HEK293 (cell line): ENCODE data around the gene BICD2.

Experiments
- CTCF ChIA-PET: fragments of 350-600 bp; formaldehyde crosslinking; extraction: SDS; loops from one replicate; lab custom pipeline; 2021; ENCODE audit warnings: antibody characterized with exemption; lab: Yijun Ruan, JAX
- POLR2A ChIA-PET: fragments of 300-600 bp; formaldehyde crosslinking; extraction: SDS; loops from one replicate; lab custom pipeline; 2020; ENCODE audit warnings: antibody characterized with exemption, inconsistent platforms; lab: Yijun Ruan, JAX
- H3K27ac ChIP-seq: fragments of 200-500 bp; sonication (Bioruptor generic); 2 replicates; pipeline ENCODE4 v1.5.1; 2014; ENCODE audit warnings: low read depth, low read length, control low read depth, inconsistent platforms; ENCODE audit errors: extremely low read depth
- H3K36me3 ChIP-seq, 2 experiments: fragments of 200-500 bp in 1 of 2; sonication (Bioruptor generic) in 1 of 2; 1 replicate in 1 of 2; 2 replicates in 1 of 2; pipeline ENCODE4 v1.5.1; 2014 to 2017; ENCODE audit warnings: inconsistent platforms in 2 of 2, low read length in 2 of 2; ENCODE audit not compliant: control insufficient read depth in 2 of 2, insufficient read depth in 1 of 2
- H3K4me1 ChIP-seq: fragments of 200-500 bp; sonication (Bioruptor generic); 2 replicates; pipeline ENCODE4 v1.5.1; 2014; ENCODE audit warnings: mild to moderate bottlenecking, low read length, inconsistent platforms; ENCODE audit not compliant: control insufficient read depth, insufficient read depth
- H3K4me3 ChIP-seq: 2 replicates; pipeline ENCODE4 v1.5.1; 2011; ENCODE audit warnings: low read depth, mild to moderate bottlenecking, control low read depth, low read length, moderate library complexity
- H3K9me3 ChIP-seq: fragments of 200-500 bp; sonication (Bioruptor generic); 2 replicates; pipeline ENCODE4 v1.5.1; 2014; ENCODE audit warnings: low read depth, low read length, inconsistent platforms; ENCODE audit not compliant: control insufficient read depth, insufficient read depth
- AEBP2 ChIP-seq: fragments of 450-650 bp; formaldehyde crosslinking; IDR thresholded peaks from 2 replicates; pipeline ENCODE4 v1.5.1; 2016; ENCODE audit warnings: missing biosample characterization, missing genetic modification characterization, borderline replicate concordance
- HOXA7 ChIP-seq: sonication (generic); formaldehyde crosslinking; IDR thresholded peaks from 2 replicates; pipeline ENCODE4 v1.8.1; 2022; ENCODE audit warnings: missing genetic modification reagents, borderline replicate concordance
- KLF10 ChIP-seq: fragments of 450-650 bp; IDR thresholded peaks from 2 replicates; pipeline ENCODE4 v1.5.1; 2018; ENCODE audit warnings: missing biosample characterization, mild to moderate bottlenecking, missing genetic modification characterization
- SP2 ChIP-seq: fragments of 450-650 bp; formaldehyde crosslinking; IDR thresholded peaks from 2 replicates; pipeline ENCODE4 v1.5.1; 2016; ENCODE audit warnings: missing biosample characterization, missing genetic modification characterization
- ZFHX2 ChIP-seq: fragments of 450-650 bp; formaldehyde crosslinking; conservative IDR thresholded peaks from 2 replicates; pipeline ENCODE4 v1.5.1; 2016; ENCODE audit warnings: missing biosample characterization, missing genetic modification characterization
- ZNF112 ChIP-seq: fragments of 450-650 bp; formaldehyde crosslinking; IDR thresholded peaks from 2 replicates; pipeline ENCODE4 v1.5.0; 2017; ENCODE audit warnings: missing biosample characterization, missing genetic modification characterization
- ZNF214 ChIP-seq: fragments of 450-650 bp; formaldehyde crosslinking; IDR thresholded peaks from 2 replicates; pipeline ENCODE4 v1.5.1; 2017; ENCODE audit warnings: missing biosample characterization, mild to moderate bottlenecking, missing genetic modification characterization, borderline replicate concordance
- ZNF292 ChIP-seq: fragments of 450-650 bp; formaldehyde crosslinking; IDR thresholded peaks from 2 replicates; pipeline ENCODE4 v1.5.1; 2016; ENCODE audit warnings: low read depth, missing biosample characterization, missing genetic modification characterization, borderline replicate concordance
- ZNF624 ChIP-seq: fragments of 450-650 bp; formaldehyde crosslinking; IDR thresholded peaks from 2 replicates; pipeline ENCODE4 v1.5.1; 2017; ENCODE audit warnings: missing biosample characterization, missing genetic modification characterization
- ZNF664 ChIP-seq: fragments of 450-650 bp; formaldehyde crosslinking; IDR thresholded peaks from 2 replicates; pipeline ENCODE4 v1.5.1; 2016; ENCODE audit warnings: missing biosample characterization, missing genetic modification characterization
- ZNF768 ChIP-seq: fragments of 450-650 bp; formaldehyde crosslinking; IDR thresholded peaks from 2 replicates; pipeline ENCODE4 v1.5.1; 2018; ENCODE audit warnings: missing biosample characterization, mild to moderate bottlenecking, missing genetic modification characterization
- ZNF777 ChIP-seq: fragments of 450-650 bp; formaldehyde crosslinking; IDR thresholded peaks from 2 replicates; pipeline ENCODE4 v1.5.1; 2017; ENCODE audit warnings: missing biosample characterization, missing genetic modification characterization, borderline replicate concordance
- ZNF791 ChIP-seq: fragments of 450-650 bp; formaldehyde crosslinking; IDR thresholded peaks from 2 replicates; pipeline ENCODE4 v1.5.1; 2016; ENCODE audit warnings: missing biosample characterization, missing genetic modification characterization
- ZSCAN4 ChIP-seq: fragments of 450-650 bp; formaldehyde crosslinking; IDR thresholded peaks from 2 replicates; pipeline ENCODE4 v1.5.1; 2017; ENCODE audit warnings: missing biosample characterization, missing genetic modification characterization
- TF ChIP-seq, protein P1 (sequence below): fragments of 450-650 bp; formaldehyde crosslinking; IDR thresholded peaks from 2 replicates; pipeline ENCODE4 v1.5.1; 2017; ENCODE audit warnings: missing biosample characterization, mild to moderate bottlenecking, missing genetic modification characterization, moderate library complexity
- TF ChIP-seq, protein P2 (sequence below): fragments of 450-650 bp; formaldehyde crosslinking; IDR thresholded peaks from 2 replicates; pipeline ENCODE4 v1.5.0; 2017; ENCODE audit warnings: missing biosample characterization, missing genetic modification characterization, borderline replicate concordance
- TF ChIP-seq, protein P3 (sequence below): sonication (generic); formaldehyde crosslinking; IDR thresholded peaks from 2 replicates; pipeline ENCODE4 v1.8.1; 2022; ENCODE audit warnings: mild to moderate bottlenecking, moderate library complexity, missing genetic modification reagents
- TF ChIP-seq, protein P4 (sequence below): fragments of 450-650 bp; formaldehyde crosslinking; IDR thresholded peaks from 2 replicates; pipeline ENCODE4 v1.5.1; 2016; ENCODE audit warnings: missing biosample characterization, missing genetic modification characterization

BICD2 gene

GRCh38 chr9:92714016-92714415 lies 50.6 kb downstream of the BICD2 start:
- no peak overlapping the region for H3K27ac ChIP-seq
- TF ChIP-seq ZNF214 (tag by site-specific recombination): no peak
- no peaks in the 10 kb centered on the region for H3K9me3 ChIP-seq
- no peak overlapping the region for H3K4me3 ChIP-seq
- H3K36me3 ChIP-seq: peaks cover 0 to 96% of the 10 kb centered on the region in 2 experiments; a peak in 1 of 3 replicates
- H3K4me1 ChIP-seq: no peaks in the 10 kb centered on the region
- ChIA-PET CTCF (interaction anchor here (0.6 to 9.7 kb wide), 4 partner anchors 16 to 452 kb away, joined by 3 to 150 read pairs (median 3); no protein-coding TSS in a partner anchor), POLR2A (no interaction called here)

- Histone ChIP-seq H3K27ac (no peak overlapping the region), H3K9me3 (no peaks in the 10 kb centered on the region), H3K4me1 (no peaks in the 10 kb centered on the region), H3K36me3 (peaks cover 0 to 91% of the 10 kb centered on the region in 2 experiments; a peak in 1 of 3 replicates), H3K4me3 (no peak overlapping the region)
- TF ChIP-seq, protein P1, sequence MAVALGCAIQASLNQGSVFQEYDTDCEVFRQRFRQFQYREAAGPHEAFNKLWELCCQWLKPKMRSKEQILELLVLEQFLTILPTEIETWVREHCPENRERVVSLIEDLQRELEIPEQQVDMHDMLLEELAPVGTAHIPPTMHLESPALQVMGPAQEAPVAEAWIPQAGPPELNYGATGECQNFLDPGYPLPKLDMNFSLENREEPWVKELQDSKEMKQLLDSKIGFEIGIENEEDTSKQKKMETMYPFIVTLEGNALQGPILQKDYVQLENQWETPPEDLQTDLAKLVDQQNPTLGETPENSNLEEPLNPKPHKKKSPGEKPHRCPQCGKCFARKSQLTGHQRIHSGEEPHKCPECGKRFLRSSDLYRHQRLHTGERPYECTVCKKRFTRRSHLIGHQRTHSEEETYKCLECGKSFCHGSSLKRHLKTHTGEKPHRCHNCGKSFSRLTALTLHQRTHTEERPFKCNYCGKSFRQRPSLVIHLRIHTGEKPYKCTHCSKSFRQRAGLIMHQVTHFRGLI (tag by site-specific recombination): no peak
- TF ChIP-seq, protein P2, sequence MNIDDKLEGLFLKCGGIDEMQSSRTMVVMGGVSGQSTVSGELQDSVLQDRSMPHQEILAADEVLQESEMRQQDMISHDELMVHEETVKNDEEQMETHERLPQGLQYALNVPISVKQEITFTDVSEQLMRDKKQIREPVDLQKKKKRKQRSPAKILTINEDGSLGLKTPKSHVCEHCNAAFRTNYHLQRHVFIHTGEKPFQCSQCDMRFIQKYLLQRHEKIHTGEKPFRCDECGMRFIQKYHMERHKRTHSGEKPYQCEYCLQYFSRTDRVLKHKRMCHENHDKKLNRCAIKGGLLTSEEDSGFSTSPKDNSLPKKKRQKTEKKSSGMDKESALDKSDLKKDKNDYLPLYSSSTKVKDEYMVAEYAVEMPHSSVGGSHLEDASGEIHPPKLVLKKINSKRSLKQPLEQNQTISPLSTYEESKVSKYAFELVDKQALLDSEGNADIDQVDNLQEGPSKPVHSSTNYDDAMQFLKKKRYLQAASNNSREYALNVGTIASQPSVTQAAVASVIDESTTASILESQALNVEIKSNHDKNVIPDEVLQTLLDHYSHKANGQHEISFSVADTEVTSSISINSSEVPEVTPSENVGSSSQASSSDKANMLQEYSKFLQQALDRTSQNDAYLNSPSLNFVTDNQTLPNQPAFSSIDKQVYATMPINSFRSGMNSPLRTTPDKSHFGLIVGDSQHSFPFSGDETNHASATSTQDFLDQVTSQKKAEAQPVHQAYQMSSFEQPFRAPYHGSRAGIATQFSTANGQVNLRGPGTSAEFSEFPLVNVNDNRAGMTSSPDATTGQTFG: no peak
- TF ChIP-seq ZNF112 (tag by site-specific recombination): no peak
- TF ChIP-seq AEBP2: no peak
- TF ChIP-seq ZNF664: no peak
- no peak for TF ChIP-seq SP2 (tag by site-specific recombination)
- TF ChIP-seq, protein P3, sequence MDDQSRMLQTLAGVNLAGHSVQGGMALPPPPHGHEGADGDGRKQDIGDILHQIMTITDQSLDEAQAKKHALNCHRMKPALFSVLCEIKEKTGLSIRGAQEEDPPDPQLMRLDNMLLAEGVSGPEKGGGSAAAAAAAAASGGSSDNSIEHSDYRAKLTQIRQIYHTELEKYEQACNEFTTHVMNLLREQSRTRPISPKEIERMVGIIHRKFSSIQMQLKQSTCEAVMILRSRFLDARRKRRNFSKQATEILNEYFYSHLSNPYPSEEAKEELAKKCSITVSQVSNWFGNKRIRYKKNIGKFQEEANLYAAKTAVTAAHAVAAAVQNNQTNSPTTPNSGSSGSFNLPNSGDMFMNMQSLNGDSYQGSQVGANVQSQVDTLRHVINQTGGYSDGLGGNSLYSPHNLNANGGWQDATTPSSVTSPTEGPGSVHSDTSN (CRISPR knock-in tag): no peak
- no peak for TF ChIP-seq KLF10 (tag by site-specific recombination)
- no peak for TF ChIP-seq ZSCAN4 (tag by site-specific recombination)
- TF ChIP-seq ZNF791 (tag by site-specific recombination): no peak
- TF ChIP-seq ZNF624: no peak
- TF ChIP-seq ZNF777 (tag by site-specific recombination): no peak
- POLR2A ChIA-PET: no interaction called here
- CTCF ChIA-PET: interaction anchor here (0.6 to 9.7 kb wide), 3 partner anchors 77 to 451 kb away, joined by 3 to 150 read pairs (median 3); no protein-coding TSS in a partner anchor
Observed at GRCh38 chr9:92713528-92713927, 51.1 kb downstream of the BICD2 start.

GRCh38 chr9:92712767-92713166 lies 51.9 kb downstream of the BICD2 start:
- CTCF ChIA-PET: interaction anchor here (9.7 kb wide), 1 partner anchor 78 kb away, joined by 150 read pairs; no protein-coding TSS in a partner anchor
- TF ChIP-seq, protein P4, sequence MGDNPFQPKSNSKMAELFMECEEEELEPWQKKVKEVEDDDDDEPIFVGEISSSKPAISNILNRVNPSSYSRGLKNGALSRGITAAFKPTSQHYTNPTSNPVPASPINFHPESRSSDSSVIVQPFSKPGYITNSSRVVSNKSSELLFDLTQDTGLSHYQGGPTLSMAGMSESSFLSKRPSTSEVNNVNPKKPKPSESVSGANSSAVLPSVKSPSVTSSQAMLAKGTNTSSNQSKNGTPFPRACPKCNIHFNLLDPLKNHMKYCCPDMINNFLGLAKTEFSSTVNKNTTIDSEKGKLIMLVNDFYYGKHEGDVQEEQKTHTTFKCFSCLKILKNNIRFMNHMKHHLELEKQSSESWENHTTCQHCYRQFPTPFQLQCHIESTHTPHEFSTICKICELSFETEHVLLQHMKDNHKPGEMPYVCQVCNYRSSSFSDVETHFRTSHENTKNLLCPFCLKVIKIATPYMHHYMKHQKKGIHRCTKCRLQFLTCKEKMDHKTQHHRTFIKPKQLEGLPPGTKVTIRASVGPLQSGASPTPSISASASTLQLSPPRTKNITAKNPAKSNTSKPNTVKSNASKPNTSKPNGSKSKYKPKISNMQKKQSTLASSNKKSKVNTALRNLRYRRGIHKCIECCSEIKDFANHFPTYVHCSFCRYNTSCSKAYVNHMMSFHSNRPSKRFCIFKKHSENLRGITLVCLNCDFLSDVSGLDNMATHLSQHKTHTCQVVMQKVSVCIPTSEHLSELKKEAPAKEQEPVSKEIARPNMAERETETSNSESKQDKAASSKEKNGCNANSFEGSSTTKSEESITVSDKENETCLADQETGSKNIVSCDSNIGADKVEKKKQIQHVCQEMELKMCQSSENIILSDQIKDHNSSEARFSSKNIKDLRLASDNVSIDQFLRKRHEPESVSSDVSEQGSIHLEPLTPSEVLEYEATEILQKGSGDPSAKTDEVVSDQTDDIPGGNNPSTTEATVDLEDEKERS (tag by site-specific recombination): no peak
- TF ChIP-seq HOXA7: no peak
- no peak for TF ChIP-seq ZNF768
- TF ChIP-seq ZNF292 (tag by site-specific recombination): no peak
- no peak for TF ChIP-seq ZFHX2 (tag by site-specific recombination)
- TF ChIP-seq ZSCAN4 (tag by site-specific recombination): no peak

More at GRCh38 chr9:92712767-92713166, 51.9 kb downstream of the BICD2 start:
- H3K4me1 ChIP-seq: no peaks in the 10 kb centered on the region
- H3K4me3 ChIP-seq: no peak overlapping the region
- H3K27ac ChIP-seq: no peak overlapping the region
- peaks cover 0 to 83% of the 10 kb centered on the region in 2 experiments; a peak in 1 of 3 replicates for H3K36me3 ChIP-seq
- H3K9me3 ChIP-seq: no peaks in the 10 kb centered on the region
- POLR2A ChIA-PET: no interaction called here
